Heart right ventricle (tissue), 16 donors: ENCODE results near the gene CKS1B. TPM values are rescaled to one million over a fixed set of nuclear protein-coding genes. Genes with fewer than 3 reads are reported as not detected.

ENCODE experiments used
- ATAC-seq, 8 donors: fragments of 200-7000 bp; cut with Tn5 transposase; one replicate each; pipeline ENCODE4 v1.9.1; 2020; ENCODE audit warnings: mild to moderate bottlenecking in 8 of 8, moderate library complexity in 8 of 8, moderate number of reproducible peaks in 1 of 8
- DNase-seq, 2 donors: peaks; one replicate each; pipeline ENCODE4 v3.0.0-alpha.2; 2020
- H3K27ac ChIP-seq, 10 donors: fragments of 200-600 bp; sonication (generic) in 2 of 10; one replicate each; pipeline versions ENCODE4 v1.5.0 to v1.8.0; 2020 to 2022; ENCODE audit warnings: mild to moderate bottlenecking in 3 of 10
- H3K27me3 ChIP-seq, 7 donors: fragments of 200-600 bp; one replicate each; pipeline ENCODE4 v1.8.0; 2021 to 2022; ENCODE audit warnings: mild to moderate bottlenecking in 2 of 7
- H3K36me3 ChIP-seq, 9 donors: fragments of 200-600 bp; sonication (generic) in 1 of 9; one replicate each; pipeline versions ENCODE4 v1.5.0 to v1.8.0; 2020 to 2022; ENCODE audit warnings: mild to moderate bottlenecking in 2 of 9
- H3K4me1 ChIP-seq, 9 donors: fragments of 200-600 bp; sonication (generic) in 1 of 9; one replicate each; pipeline versions ENCODE4 v1.5.0 to v1.8.0; 2020 to 2022; ENCODE audit warnings: mild to moderate bottlenecking in 4 of 9
- H3K4me3 ChIP-seq, 10 donors: fragments of 200-600 bp; sonication (generic) in 2 of 10; one replicate each; pipeline versions ENCODE4 v1.5.0 to v1.8.0; 2020 to 2022; ENCODE audit warnings: mild to moderate bottlenecking in 7 of 10, moderate library complexity in 2 of 10
- H3K9me3 ChIP-seq, 11 donors: fragments of 200-600 bp in 10 of 11; sonication (generic) in 2 of 11; one replicate each; pipeline versions ENCODE4 v1.5.0 to v1.8.0; 2013 to 2022; ENCODE audit warnings: mild to moderate bottlenecking in 2 of 11, control low read depth in 1 of 11, moderate library complexity in 1 of 11
- WGBS, 2 donors: extraction: QIAGEN DNeasy Blood & Tissue Kit; methylation state at CpG; one replicate each; pipeline ENCODE4 v1.1.7; 2013; ENCODE audit warnings: inconsistent platforms in 1 of 2; 5-methylcytosine and 5-hydroxymethylcytosine counted together
- intact Hi-C, 10 donors: fragments of 100-400 bp; cut with DNase I; formaldehyde crosslinking; loops; one replicate each; pipeline versions ENCODE4 v1.11.1 to v1.14.2; 2022
- polyA plus RNA-seq, 2 donors: library from polyadenylated mRNA; stranded (reverse); fragments of 200-250 nt; gene quantifications; one replicate each; pipeline ENCODE4 v1.2.3, GENCODE V29; 2013
- total RNA-seq, 10 donors: library from RNA; stranded (reverse); fragmentation: NEBNext Ultra II Directional in 3 of 10; extraction: Animal tissue kit (Norgen Biotek cat#: 25700) in 3 of 10; gene quantifications; one replicate each; pipeline versions ENCODE4 v1.2.1 to v1.2.4, GENCODE V29; 2021 to 2023
- TF ChIP-seq, protein P1 (sequence below), 9 donors: fragments of 200-600 bp; sonication (generic) in 2 of 9; IDR thresholded peaks; one replicate each; pipeline versions ENCODE4 v1.5.0 to v1.8.0; 2021 to 2022; ENCODE audit warnings: antibody characterized with exemption in 9 of 9, mild to moderate bottlenecking in 5 of 9, moderate library complexity in 1 of 9
- donor health status: Arrhythmogenic right ventricular cardiomyopathy.
- donor health status: ischemic (EF 13 %, LVEDD 7.1; RV severe dilation, severe dysfunction).
- donor health status: healthy with polysubstance abuse.
- donor health status: DM: no; HTN: yes; CAD: no.
- donor health status: DM: no; HTN: no; CAD: no.
- donor health status: ischemic (EF 25% LVEDD 6.9; RV normal size, moderate dysfunction).
- donor health status: ischemic (EF 25% LVEDD 5.7; RV mildly dilated, moderate dysfunction).
- donor health status: healthy.
- donor health status: DM: yes; HTN: yes; CAD: no.
- donor health status: Ischemic cardiomyopathy.
- donor health status: ischemic (EF 35%, LVEDD 5.7; RV mildly dilated, moderate dysfunction).
- donor health status: nonischemic (EF 11% LVEDD 7.7; RV severe dilation, severe dysfunction).
- donor health status: DM: yes; HTN: yes; CAD: no.
- donor health status: PGD.
- donor health status: ischemic (EF 29% LVEDD 5.4; RV normal size, mild dysfunction).
- donor health status: nonischemic (EF 23%, LVEDD 6.1; RV moderate dilation, normal function).

The CKS1B gene
- total and polyA plus RNA-seq, 12 donors: 4.6 to 36.7 (median 17.5) TPM

DNA sequence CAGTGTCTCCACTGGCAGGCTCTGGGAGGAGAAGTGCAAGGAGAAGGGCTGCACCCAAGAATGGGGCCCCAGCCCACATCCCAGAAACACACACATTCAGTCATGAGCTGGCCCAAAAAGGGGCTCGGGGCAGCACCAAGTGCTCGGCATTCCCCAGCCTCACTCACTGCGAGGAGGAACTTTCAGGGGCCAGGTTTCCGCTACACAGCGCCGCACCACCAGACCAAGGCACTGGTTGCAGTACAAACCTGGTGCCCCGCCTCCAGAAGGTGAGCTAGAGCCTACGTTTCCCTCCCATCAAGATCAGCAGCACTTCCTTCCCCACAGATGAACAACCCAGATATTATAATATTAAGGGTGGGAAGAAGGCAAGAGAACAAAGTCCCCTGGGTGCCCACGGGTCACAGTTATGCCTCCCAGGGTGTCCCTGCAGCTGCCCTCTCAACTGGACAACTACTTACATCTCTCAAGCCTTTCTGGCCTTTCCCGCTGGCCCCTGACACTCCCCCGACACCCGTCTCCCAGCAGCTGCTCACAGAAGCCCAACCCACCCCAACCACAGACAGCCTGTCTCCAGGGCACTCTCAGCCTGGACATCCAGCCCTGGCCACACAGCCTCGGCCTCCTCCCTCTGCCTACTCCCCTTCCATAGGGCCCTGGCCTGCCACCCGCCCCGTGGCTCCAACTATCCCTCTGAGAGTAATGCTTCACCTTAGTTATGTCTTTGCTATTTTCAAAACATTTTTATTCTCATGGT, 22.4 kb upstream of the CKS1B start:
- Histone ChIP-seq H3K36me3 (peaks cover 0 to 42% (median 5%) of the 10 kb centered on the region in 9 donors), H3K4me3 (peak overlapping the region in 1 of 10 donors; percentile 15), H3K9me3 (no peaks in the 10 kb centered on the region), H3K27ac (peak overlapping the region in 1 of 10 donors; percentile 61), H3K27me3 (no peaks in the 10 kb centered on the region), H3K4me1 (peaks cover 15 to 48% (median 43%) of the 10 kb centered on the region in 9 donors)
- TF ChIP-seq, protein P1, sequence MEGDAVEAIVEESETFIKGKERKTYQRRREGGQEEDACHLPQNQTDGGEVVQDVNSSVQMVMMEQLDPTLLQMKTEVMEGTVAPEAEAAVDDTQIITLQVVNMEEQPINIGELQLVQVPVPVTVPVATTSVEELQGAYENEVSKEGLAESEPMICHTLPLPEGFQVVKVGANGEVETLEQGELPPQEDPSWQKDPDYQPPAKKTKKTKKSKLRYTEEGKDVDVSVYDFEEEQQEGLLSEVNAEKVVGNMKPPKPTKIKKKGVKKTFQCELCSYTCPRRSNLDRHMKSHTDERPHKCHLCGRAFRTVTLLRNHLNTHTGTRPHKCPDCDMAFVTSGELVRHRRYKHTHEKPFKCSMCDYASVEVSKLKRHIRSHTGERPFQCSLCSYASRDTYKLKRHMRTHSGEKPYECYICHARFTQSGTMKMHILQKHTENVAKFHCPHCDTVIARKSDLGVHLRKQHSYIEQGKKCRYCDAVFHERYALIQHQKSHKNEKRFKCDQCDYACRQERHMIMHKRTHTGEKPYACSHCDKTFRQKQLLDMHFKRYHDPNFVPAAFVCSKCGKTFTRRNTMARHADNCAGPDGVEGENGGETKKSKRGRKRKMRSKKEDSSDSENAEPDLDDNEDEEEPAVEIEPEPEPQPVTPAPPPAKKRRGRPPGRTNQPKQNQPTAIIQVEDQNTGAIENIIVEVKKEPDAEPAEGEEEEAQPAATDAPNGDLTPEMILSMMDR (IDR thresholded peaks at IDR 0.05): no peak
- DNase-seq (no peak), ATAC-seq (no peak)
- intact Hi-C loops: loop anchor here in 1 of 10 donors (10.0 kb wide), 1 partner anchor 63 kb away; no protein-coding TSS in a partner anchor
- WGBS, 2 donors: 78 to 80% methylated on average over 15 of the region's 15 CpGs

- no peaks in the 10 kb centered on the region for H3K9me3 ChIP-seq
Measured at GRCh38 chr1:154952664-154953063, 21.8 kb upstream of the CKS1B start.

GRCh38 chr1:154953611-154954038, 20.9 kb upstream of the CKS1B start:
- Histone ChIP-seq H3K9me3 (no peaks in the 10 kb centered on the region), H3K27ac (peak overlapping the region in 1 of 10 donors; percentile 77), H3K36me3 (peaks cover 0 to 35% (median 5%) of the 10 kb centered on the region in 9 donors), H3K4me3 (peak overlapping the region in 1 of 10 donors; percentile 60), H3K27me3 (no peaks in the 10 kb centered on the region), H3K4me1 (peaks cover 15 to 53% (median 48%) of the 10 kb centered on the region in 9 donors)
- TF ChIP-seq, protein P1 (IDR thresholded peaks at IDR 0.05): no peak
- 49 to 52% methylated on average over 2 of the region's 2 CpGs for WGBS, 2 donors
- DNase-seq (no peak), ATAC-seq (no peak)
- intact Hi-C loops: loop anchor here in 1 of 10 donors (10.0 kb wide), 1 partner anchor 61 kb away; no protein-coding TSS in a partner anchor

More at GRCh38 chr1:154952664-154953063, 21.8 kb upstream of the CKS1B start:
- Histone ChIP-seq H3K4me3 (no peak overlapping the region), H3K4me1 (peaks cover 15 to 53% (median 48%) of the 10 kb centered on the region in 9 donors), H3K27ac (peak overlapping the region in 1 of 10 donors; percentile 61), H3K27me3 (no peaks in the 10 kb centered on the region), H3K36me3 (peaks cover 0 to 37% (median 5%) of the 10 kb centered on the region in 9 donors)
- intact Hi-C loops: loop anchor here in 1 of 10 donors (10.0 kb wide), 1 partner anchor 62 kb away; no protein-coding TSS in a partner anchor
- ATAC-seq: no peak
- 75 to 80% methylated on average over 6 of the region's 6 CpGs for WGBS, 2 donors
- DNase-seq: no peak
- TF ChIP-seq, protein P1 (IDR thresholded peaks at IDR 0.05): no peak

GRCh38 chr1:154954541-154954940, 19.9 kb upstream of the CKS1B start:
- Histone ChIP-seq H3K36me3 (peaks cover 0 to 41% (median 14%) of the 10 kb centered on the region in 9 donors), H3K9me3 (no peaks in the 10 kb centered on the region), H3K27ac (peak overlapping the region in 1 of 10 donors; percentile 77), H3K4me3 (peak overlapping the region in 5 of 10 donors; percentile 60 to 74 (median 68)), H3K27me3 (no peaks in the 10 kb centered on the region), H3K4me1 (peaks cover 15 to 57% (median 48%) of the 10 kb centered on the region in 9 donors)
- 67 to 73% methylated on average over 3 of the region's 3 CpGs for WGBS, 2 donors
- no peak for ATAC-seq
- no peak for DNase-seq
- intact Hi-C loops: loop anchor here in 1 of 10 donors (10.0 kb wide), 1 partner anchor 60 kb away; no protein-coding TSS in a partner anchor
- TF ChIP-seq, protein P1 (IDR thresholded peaks at IDR 0.05): no peak
